ENCODE measurements around the gene NUMA1.

Gene NUMA1

GRCh38 chr11:71998649-71999310 is 81.6 kb downstream of the NUMA1 start, which contains the start of gene IL18BP:
IL18BP (plus strand) TSS chr11:71998909; CDS start chr11:71999985, 1,076 bp downstream.
- DNase-seq, result no peak

DNA sequence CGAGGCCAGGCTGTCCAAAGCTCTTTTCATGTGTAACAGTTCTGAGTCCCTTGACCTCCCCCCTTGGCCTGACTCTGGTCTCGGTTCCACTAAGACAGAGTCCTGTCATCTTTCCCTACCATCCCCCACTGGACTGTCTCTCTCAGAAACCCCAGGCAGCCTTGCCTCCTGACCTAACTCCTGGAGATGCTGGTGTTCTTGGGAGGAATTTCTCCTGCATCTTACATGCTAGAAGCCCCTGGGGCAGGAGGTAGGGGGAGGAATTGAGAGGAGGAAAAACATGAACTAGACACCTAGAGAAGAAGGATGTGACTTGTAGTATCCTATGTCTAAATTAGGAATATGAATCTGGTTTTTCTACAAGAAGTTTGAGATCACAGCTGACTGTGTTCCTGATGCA is 82.3 kb downstream of the NUMA1 start:
- DNase-seq, result no peak

DNA sequence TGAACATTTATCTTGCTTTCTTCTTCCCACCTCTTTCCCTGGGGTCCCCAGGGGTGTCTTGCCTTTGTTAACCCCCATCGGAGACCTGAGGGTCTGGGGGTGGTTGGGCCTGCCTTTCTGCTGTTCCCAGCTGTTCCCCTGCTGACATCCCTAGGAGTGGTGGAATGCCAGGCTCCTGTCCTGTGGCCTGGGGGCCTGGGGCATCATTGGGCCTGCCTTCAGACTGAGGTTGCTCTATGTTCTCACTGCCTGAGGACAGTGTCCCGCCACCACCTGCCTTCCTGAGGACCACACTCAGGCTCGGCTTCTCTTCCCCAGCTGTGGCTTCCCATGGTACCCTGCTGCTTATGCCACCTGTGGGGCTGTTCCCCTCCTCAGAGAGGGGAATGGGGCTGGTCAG is 82.7 kb downstream of the NUMA1 start:
- no peak for DNase-seq

- DNase-seq, result no peak
Measured at GRCh38 chr11:71996946-71997345, 83.4 kb downstream of the NUMA1 start.

- DNase-seq, result no peak
Measured at GRCh38 chr11:71996517-71996916, 83.8 kb downstream of the NUMA1 start.

- DNase-seq, result no peak
Measured at GRCh38 chr11:71995726-71996291, 84.5 kb downstream of the NUMA1 start.

DNA sequence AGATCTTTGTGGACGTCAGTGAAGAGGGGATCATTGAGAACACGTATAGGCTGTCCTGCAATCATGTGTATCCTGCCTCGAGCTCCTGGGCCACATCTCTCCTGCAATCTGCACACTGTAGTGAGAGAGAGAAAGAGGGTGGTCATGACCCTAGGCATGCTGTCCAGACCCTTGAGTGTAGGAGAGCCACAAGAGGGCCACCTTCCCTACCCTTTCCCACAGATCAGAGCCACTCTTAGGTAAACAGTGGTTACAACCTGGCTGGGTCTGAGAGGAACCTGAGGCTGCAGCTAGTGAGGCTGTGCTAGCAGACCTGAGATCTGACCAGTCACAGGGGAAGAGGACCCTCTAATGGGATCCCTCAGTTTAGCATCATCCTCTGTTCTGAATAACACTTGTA is 85.6 kb downstream of the NUMA1 start:
- no peak for DNase-seq

DNA sequence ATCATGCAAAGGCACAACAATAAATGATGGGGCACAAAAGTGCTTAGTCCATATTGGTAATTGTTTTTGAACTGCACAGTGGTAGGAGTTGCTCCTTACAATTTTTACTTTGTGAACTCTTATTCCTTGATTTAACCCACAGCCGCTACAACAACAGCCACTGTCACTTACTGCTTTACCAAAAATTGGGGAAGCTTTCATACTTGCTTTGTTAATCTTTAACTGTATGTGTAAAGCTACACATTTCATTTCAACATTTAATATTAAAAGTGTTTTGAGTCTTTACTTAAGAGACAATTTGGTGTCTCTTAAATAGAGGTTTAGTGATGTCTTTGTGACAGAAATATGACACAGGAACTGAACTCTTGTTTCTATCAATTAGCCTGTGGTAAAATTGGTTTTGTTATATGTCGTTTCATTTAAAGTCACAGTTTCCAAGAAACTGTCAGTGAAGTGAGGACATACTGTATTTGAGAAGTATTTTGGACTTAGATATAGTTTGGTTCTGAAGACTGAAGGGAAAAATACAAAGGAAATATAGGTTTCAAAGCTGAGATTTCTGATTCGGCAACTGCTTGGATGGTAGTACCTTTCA is 88.1 kb downstream of the NUMA1 start:
- no peak for DNase-seq

DNA sequence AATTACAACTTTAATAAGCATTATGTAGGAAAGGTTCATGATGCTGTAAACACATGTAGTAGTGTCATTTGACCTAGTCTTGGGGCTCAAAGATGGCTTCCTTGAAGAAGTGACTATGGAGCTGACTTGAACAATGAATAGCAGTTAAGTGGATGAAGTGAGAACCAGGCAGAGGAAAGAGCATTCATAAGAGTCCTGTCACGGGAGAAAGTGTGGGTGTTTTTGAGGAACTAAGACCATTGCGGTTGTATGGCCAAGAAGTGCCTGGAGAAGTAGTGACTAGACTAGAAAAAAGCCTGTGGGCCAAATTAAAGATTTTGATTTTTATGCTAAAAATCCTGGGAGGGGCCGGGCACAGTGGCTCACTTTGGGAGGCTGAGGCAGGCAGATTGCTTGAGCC is 88.8 kb downstream of the NUMA1 start:
- DNase-seq, result no peak

GRCh38 chr11:71990701-71991100 is 89.6 kb downstream of the NUMA1 start:
- no peak for DNase-seq

DNA sequence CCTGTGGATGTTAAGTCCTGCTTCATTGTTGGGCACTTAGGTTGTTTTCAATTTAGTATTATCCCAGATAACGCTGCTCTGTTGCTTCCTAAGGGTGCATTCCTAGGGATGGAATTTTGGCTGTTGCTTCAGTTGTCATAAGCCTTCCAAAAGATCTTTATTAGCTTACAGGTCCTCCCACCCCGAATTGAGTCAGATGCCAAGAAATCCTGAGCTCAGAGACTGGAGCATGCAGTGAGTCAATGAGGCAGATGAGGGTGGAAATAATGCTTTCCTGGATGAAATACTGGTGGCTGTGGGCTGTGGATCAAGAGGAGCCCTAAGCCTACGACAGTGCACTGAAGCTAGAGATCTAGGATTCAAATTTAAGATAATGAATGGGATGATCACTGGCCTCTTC is 92.3 kb downstream of the NUMA1 start:
- DNase-seq, result no peak

GRCh38 chr11:71987521-71987920 is 92.8 kb downstream of the NUMA1 start:
- no peak for DNase-seq

GRCh38 chr11:71986131-71986530 is 94.2 kb downstream of the NUMA1 start:
- no peak for DNase-seq

DNA sequence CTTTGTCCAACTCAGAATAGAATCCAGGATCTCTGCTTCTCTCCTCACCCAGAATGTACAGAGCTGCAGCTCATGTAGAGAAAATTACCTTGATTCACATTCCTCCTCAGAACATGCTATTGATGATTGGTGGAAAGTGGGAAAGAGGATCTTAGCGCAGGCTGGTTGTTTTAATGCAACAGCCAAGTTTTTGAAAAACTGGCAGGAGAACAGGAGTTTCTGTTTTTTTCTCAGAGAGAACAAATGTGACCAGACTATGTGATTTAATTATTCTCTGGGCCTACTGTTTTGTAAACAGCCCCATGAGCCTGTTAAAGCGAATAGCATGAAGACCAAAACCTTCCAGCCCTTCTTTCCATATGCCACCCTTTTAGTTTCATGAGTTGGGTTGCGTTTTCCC is 100.7 kb downstream of the NUMA1 start:
- DNase-seq, result no peak

DNA sequence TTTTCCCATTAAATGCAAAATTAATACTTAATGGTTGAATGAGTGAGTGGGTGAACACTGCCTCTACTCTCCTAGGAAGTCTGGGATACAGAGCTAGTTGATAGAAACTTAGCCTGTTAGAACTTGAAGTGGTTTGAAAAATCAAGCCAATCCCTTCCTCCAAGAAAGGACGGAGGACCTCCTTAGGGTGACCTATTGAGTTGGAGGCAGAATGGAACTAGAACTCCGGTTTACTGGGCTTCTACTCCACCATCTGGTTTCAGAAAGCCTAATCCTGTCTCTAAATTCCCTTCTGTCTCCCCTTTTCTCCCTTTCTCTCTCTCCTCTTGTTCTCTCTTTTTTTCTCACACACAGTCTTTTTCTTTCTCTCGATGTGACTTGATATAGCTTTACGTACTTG is 101.2 kb downstream of the NUMA1 start:
- no peak for DNase-seq

DNA sequence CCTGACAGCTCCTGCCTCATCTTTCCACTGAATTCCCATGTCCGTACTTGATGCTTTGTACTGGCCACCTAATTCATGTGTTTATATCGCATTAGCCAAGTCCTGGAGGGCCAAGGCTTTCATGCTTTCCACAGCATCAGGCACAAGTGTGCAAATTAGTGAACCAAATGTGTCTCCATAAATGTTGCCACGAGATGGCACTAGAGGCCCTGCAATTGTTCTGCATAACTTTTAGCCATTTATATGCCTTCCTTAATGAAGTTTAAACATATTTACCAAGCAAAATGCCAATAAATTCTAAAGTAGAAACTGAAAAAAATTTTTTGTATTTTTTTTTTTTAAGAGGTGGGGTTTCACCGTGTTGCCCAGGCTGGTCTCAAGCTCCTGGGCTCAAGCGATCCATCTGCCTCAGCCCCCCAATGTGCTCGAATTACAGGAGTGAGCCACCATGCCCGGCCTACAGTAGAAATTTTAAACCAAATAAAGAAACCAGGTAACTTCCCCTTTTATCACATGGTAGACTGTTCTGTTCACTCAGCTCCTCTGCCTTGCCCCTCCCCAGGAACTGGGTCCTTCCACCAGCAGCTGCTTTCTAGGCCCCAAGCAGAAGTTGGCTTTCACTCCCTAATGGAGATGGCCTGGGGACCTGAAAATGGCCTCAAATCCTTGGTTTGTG is 102.5 kb downstream of the NUMA1 start:
- no peak for DNase-seq

GRCh38 chr11:71977090-71977489 is 103.3 kb downstream of the NUMA1 start:
- no peak for DNase-seq

- no peak for DNase-seq
Measured at GRCh38 chr11:71976551-71976950, 103.8 kb downstream of the NUMA1 start.

GRCh38 chr11:71971680-71972079 is 108.7 kb downstream of the NUMA1 start:
- DNase-seq, result no peak

DNA sequence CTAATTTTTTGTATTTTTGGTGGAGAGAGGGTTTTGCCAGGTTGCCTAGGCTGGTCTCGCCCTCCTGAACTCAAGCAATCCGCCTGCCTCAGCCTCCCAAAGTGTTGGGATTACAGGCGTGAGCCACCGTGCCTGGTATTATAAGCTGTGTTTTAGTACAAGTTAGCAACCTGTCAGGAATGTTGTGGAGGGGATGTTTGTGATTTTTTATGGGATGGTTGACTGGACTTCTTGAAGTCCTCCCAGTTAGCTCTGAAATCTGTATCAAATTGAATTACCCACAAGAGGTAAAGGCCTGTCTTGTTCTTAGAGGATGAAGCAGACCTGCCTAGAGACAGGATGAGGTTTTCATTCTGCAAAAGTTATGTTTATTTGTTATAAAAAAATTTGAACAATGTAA is 115.7 kb downstream of the NUMA1 start:
- DNase-seq, result no peak

DNA sequence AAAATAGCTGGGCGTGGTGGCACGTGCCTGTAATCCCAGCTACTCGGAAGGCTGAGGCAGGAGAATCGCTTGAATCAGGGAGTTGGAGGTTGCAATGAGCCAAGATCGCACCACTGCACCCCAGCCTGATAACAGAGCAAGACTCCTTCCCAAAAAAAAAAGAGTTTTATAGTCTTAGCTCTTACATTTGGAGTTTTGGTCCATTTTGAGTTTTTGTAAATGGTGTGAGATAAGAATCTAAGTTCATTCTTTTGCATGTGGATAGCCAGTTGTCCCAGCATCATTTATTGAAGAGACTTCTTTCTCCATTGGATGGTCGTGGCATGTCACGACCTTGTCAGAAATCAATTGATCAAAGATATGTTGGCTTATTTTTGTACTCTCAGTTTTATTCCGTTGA is 116.9 kb downstream of the NUMA1 start:
- DNase-seq, result no peak

DNA sequence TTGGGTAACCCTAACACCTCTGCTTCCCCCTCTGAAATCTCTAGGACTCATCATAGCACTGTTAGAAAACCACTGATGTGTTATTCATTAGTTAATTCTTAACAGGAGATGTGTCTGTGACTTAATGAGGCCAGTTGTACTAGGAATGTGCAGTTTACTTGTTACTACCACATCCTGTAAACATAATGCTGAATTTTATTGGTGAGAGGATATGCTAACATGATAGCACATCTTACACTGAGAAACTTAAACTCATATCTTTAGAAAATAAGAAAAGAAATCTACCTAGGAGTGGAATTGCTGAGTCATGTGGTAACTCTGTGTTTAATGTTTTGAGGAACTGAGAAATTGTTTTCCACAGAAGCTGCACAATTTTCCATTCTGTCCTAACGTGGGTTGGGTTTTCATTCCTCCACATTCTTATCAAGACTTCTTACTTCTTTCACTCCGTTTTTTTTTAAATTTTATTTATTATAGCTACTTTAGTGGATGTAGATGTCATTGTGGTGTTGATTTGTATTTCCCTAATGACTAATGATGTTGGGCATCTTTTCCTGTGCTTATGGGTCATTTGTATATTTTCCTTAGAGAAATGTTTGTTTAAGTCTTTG is 117.8 kb downstream of the NUMA1 start:
- no peak for DNase-seq

- DNase-seq, result no peak
Measured at GRCh38 chr11:71955898-71956456, 124.4 kb downstream of the NUMA1 start.

All from NCI-H187 (cell line).